Panc1 (cell line): ENCODE data around the gene AAK1. TPM values are rescaled to one million over a fixed set of nuclear protein-coding genes. Genes with fewer than 3 reads are reported as not detected.
A peak's percentile ranks its signal among the peaks of the same experiment; 100 is the strongest.

ENCODE experiments used
- ATAC-seq: fragments of 200-7000 bp; cut with Tn5 transposase; 2 replicates; pipeline ENCODE4 v1.9.1; 2020; ENCODE audit warnings: mild to moderate bottlenecking, moderate library complexity
- Bru-seq: library from RNA; stranded (reverse); fragments of 400-500 nt; gene quantifications from one replicate; lab custom pipeline; 2021; lab: Mats Ljungman, UMichigan
- BruChase-seq, 2 experiments: library from RNA; stranded (reverse); fragments of 400-500 nt; gene quantifications; one replicate each; lab custom pipeline; 2021; lab: Mats Ljungman, UMichigan
- BruUV-seq: library from RNA; stranded (reverse); fragments of 400-500 nt; replicated peaks from 2 replicates; lab custom pipeline; 2021; lab: Mats Ljungman, UMichigan
- CTCF ChIA-PET: fragments of 300-600 bp; sonication (Branson Sonifier 250); formaldehyde crosslinking; loops from one replicate; lab custom pipeline; 2022; ENCODE audit warnings: antibody characterized with exemption; lab: Charles Lee
- POLR2A ChIA-PET: fragments of 300-600 bp; sonication (Branson Sonifier 250); formaldehyde crosslinking; loops from one replicate; lab custom pipeline; 2022; ENCODE audit warnings: antibody characterized with exemption; lab: Charles Lee
- DNase-seq: peaks from one replicate; pipeline ENCODE4 v3.0.0-alpha.2; 2010; ENCODE audit warnings: low read depth, low spot score
- H3K27ac ChIP-seq: 2 replicates; pipeline ENCODE4 v1.5.1; 2011; ENCODE audit warnings: mild to moderate bottlenecking, low read length, inconsistent platforms
- H3K27me3 ChIP-seq: fragments of 200-500 bp; sonication (Bioruptor generic); 2 replicates; pipeline ENCODE4 v1.6.0; 2014; ENCODE audit warnings: low read length, inconsistent platforms; ENCODE audit not compliant: control insufficient read depth, insufficient read depth
- H3K36me3 ChIP-seq: fragments of 200-500 bp; sonication (Bioruptor generic); 2 replicates; pipeline ENCODE4 v1.5.1; 2014; ENCODE audit warnings: inconsistent platforms, mild to moderate bottlenecking, low read length, moderate library complexity; ENCODE audit not compliant: control insufficient read depth, insufficient read depth
- H3K4me1 ChIP-seq: 2 replicates; pipeline ENCODE4 v1.5.1; 2011; ENCODE audit warnings: inconsistent platforms, mild to moderate bottlenecking, low read length, moderate library complexity; ENCODE audit not compliant: control insufficient read depth, insufficient read depth
- H3K4me3 ChIP-seq, 2 experiments: 2 replicates each; pipeline ENCODE4 v1.5.1; 2011 to 2012; ENCODE audit warnings: low read depth in 2 of 2, low read length in 2 of 2, mild to moderate bottlenecking in 2 of 2, inconsistent platforms in 1 of 2, moderate library complexity in 1 of 2
- H3K9me3 ChIP-seq: fragments of 200-500 bp; sonication (Bioruptor generic); 2 replicates; pipeline ENCODE4 v1.5.1; 2014; ENCODE audit warnings: low read depth, mild to moderate bottlenecking, inconsistent platforms, low read length, moderate library complexity; ENCODE audit not compliant: control insufficient read depth, insufficient read depth
- POLR2AphosphoS5 ChIP-seq: IDR thresholded peaks from 2 replicates; pipeline ENCODE4 v1.6.1; 2012; ENCODE audit warnings: mild to moderate bottlenecking, low read depth, low read length, moderate library complexity
- SIN3A ChIP-seq: IDR thresholded peaks from 2 replicates; pipeline ENCODE4 v1.6.1; 2012; ENCODE audit warnings: low read depth, mild to moderate bottlenecking, low read length, moderate library complexity, borderline replicate concordance; ENCODE audit not compliant: insufficient read depth
- in situ Hi-C: cut with HindIII; loops from 2 replicates; pipeline ENCODE4 v1.10.0; 2016; ENCODE audit warnings: low sequenced_read_pairs, low pct_unique_long_range_greater_than_20kb
- intact Hi-C: fragments of 100-400 bp; cut with micrococcal nuclease; formaldehyde crosslinking; loops from one replicate; pipeline ENCODE4 v1.10.0; 2022; ENCODE audit not compliant: unreplicated experiment
- long read RNA-seq: library from polyadenylated mRNA; unstranded; transcript quantifications from one replicate; pipeline ENCODE4 v2.0.0, GENCODE V29; 2021; ENCODE audit not compliant: unreplicated experiment
- polyA plus RNA-seq: library from polyadenylated mRNA; unstranded; fragments of >200 nt; gene quantifications from one replicate; pipeline ENCODE4 v1.2.1, GENCODE V29; 2012; ENCODE audit warnings: missing spikeins; ENCODE audit not compliant: insufficient read length
- total RNA-seq: library from RNA; stranded (reverse); gene quantifications from one replicate; pipeline ENCODE4 v1.2.1, GENCODE V29; 2021; ENCODE audit not compliant: unreplicated experiment
- TF ChIP-seq, protein P1 (sequence below), 2 experiments: IDR thresholded peaks; 2 replicates each; pipeline ENCODE4 v1.6.1; 2011 to 2012; ENCODE audit warnings: low read depth in 2 of 2, control low read depth in 1 of 2, low read length in 1 of 2, mild to moderate bottlenecking in 1 of 2, moderate library complexity in 1 of 2; ENCODE audit not compliant: insufficient read depth in 1 of 2
- TF ChIP-seq, protein P2 (sequence below): fragments of 450-650 bp; IDR thresholded peaks from 2 replicates; pipeline ENCODE4 v1.5.1; 2017; ENCODE audit warnings: mild to moderate bottlenecking

The AAK1 gene
- total RNA-seq (123 TPM), Bru-seq, nascent RNA (percentile 93 among the genes with signal in this experiment), BruChase-seq, experiment 1, labeled RNA remaining after a 2-hour chase (percentile 85 among the genes with signal in this experiment), BruChase-seq, experiment 2, labeled RNA remaining after a 6-hour chase (percentile 88 among the genes with signal in this experiment)
- 35.2 TPM for polyA plus RNA-seq
- long read RNA-seq, transcript AAK1-208 (2 exons, 453 nt) = major isoform, 8 of 58 reads
- long read RNA-seq, partial matches to known transcripts = 0 of 58 reads
- long read RNA-seq, other reads (novel, unspliced or antisense) = 50 of 58 reads

DNA sequence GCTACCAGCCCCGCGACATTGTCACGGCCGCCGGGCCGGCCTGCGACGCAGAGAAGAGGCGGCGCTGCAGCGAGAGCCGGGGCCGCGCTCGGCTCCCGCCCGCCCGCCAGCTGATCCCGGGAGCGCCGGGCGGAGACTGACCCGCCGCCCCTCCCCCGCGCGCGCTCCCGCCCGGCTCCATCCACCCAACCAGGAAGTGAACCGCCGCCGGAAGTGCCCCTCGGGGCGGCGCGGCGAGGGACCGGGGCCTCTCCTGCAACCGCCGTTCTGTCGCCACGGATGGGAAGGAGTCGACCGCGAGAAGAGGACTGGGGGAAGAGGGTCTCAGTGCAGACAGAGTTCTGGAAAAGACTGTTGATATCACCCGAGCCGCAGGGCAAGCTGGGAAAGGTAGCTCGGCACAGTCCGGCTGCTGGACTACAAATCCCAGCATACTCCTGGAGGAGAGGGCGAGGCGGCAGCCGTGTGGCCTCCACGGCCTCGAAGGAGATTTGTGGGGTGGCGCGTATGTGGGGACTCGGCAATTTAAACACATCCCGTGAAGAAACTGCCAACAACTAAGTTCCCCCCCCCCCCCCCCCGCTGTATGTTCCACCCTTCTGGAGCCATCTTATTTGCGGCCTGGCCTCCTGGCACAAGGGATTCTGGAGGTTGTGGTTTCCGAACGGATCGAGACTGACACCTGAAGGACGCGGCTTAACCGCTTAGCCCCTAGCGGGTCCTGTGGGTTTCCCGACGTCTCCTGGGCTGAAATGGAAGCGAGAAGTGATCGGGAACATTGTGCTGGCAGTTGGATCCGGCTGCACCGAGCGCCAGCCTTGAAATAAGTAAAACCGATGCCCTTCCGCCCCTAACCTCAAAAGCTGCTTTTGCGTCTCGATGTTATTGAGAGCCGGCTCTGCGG lies at the start of gene AAK1:
Gene AAK1 (minus strand): TSS at position 138 of the 904 bp plus-strand sequence. CDS start 699 bp downstream, outside the sequence.
- CTCF ChIA-PET = no interaction called here
- intact Hi-C loops (loop anchor here (10.0 kb wide), 1 partner anchor 71 kb away; no protein-coding TSS in a partner anchor), in situ Hi-C loops (no loop called here)

DNA sequence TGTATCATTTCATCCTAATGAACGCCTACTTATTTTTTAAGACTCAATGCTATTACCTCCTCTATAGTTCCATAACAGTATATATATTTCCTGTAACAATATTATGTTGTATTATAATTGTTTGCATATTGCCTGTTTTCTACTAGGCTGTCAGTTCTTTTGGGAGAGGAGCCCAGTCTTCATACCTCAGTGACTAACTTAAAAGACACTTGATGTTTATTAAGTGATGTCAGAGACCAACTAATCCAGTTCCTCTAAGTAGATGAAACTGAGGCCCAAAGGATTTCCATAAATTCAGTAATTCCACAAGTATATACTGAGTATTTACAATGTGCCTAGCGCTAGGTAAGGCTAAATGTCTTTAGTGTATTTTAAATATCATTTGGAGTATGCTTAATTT lies 48.9 kb upstream of the AAK1 start:
- peak overlapping the region; percentile 61; the same call in 1 of the 2 replicates for H3K27ac ChIP-seq
- H3K4me3 ChIP-seq = no peak overlapping the region
- intact Hi-C loops (no loop called here), in situ Hi-C loops (no loop called here)
- TF ChIP-seq, protein P1, sequence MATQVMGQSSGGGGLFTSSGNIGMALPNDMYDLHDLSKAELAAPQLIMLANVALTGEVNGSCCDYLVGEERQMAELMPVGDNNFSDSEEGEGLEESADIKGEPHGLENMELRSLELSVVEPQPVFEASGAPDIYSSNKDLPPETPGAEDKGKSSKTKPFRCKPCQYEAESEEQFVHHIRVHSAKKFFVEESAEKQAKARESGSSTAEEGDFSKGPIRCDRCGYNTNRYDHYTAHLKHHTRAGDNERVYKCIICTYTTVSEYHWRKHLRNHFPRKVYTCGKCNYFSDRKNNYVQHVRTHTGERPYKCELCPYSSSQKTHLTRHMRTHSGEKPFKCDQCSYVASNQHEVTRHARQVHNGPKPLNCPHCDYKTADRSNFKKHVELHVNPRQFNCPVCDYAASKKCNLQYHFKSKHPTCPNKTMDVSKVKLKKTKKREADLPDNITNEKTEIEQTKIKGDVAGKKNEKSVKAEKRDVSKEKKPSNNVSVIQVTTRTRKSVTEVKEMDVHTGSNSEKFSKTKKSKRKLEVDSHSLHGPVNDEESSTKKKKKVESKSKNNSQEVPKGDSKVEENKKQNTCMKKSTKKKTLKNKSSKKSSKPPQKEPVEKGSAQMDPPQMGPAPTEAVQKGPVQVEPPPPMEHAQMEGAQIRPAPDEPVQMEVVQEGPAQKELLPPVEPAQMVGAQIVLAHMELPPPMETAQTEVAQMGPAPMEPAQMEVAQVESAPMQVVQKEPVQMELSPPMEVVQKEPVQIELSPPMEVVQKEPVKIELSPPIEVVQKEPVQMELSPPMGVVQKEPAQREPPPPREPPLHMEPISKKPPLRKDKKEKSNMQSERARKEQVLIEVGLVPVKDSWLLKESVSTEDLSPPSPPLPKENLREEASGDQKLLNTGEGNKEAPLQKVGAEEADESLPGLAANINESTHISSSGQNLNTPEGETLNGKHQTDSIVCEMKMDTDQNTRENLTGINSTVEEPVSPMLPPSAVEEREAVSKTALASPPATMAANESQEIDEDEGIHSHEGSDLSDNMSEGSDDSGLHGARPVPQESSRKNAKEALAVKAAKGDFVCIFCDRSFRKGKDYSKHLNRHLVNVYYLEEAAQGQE (IDR thresholded peaks at IDR 0.05; ENCODE audit: insufficient read depth in 1 of 2, low read depth in 2 of 2, low read length in 1 of 2) = no peak
- TF ChIP-seq SIN3A = no peak
- TF ChIP-seq, protein P2, sequence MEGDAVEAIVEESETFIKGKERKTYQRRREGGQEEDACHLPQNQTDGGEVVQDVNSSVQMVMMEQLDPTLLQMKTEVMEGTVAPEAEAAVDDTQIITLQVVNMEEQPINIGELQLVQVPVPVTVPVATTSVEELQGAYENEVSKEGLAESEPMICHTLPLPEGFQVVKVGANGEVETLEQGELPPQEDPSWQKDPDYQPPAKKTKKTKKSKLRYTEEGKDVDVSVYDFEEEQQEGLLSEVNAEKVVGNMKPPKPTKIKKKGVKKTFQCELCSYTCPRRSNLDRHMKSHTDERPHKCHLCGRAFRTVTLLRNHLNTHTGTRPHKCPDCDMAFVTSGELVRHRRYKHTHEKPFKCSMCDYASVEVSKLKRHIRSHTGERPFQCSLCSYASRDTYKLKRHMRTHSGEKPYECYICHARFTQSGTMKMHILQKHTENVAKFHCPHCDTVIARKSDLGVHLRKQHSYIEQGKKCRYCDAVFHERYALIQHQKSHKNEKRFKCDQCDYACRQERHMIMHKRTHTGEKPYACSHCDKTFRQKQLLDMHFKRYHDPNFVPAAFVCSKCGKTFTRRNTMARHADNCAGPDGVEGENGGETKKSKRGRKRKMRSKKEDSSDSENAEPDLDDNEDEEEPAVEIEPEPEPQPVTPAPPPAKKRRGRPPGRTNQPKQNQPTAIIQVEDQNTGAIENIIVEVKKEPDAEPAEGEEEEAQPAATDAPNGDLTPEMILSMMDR = no peak
- no peak for TF ChIP-seq POLR2AphosphoS5
- ChIA-PET CTCF (no interaction called here), POLR2A (no interaction called here)
- no peak for ATAC-seq
- no peaks in the 10 kb centered on the region for H3K9me3 ChIP-seq
- BruUV-seq = no TSS peak
- no peak for DNase-seq
- no peaks in the 10 kb centered on the region for H3K36me3 ChIP-seq
- H3K27me3 ChIP-seq = no peaks in the 10 kb centered on the region
- peaks cover 35% of the 10 kb centered on the region for H3K4me1 ChIP-seq

More for the DNA sequence above, at the start of gene AAK1:
- peak within 1 kb of the TSS; percentile 60 to 79 for H3K4me3 ChIP-seq
- peak; percentile 92 for ATAC-seq
- no peaks in the 10 kb centered on the region for H3K27me3 ChIP-seq
- POLR2A ChIA-PET = interaction anchor here (0.7 kb wide), 1 partner anchor 30 kb away, joined by 3 read pairs; no protein-coding TSS in a partner anchor
- TF ChIP-seq SIN3A = peak; percentile 14; the same call in 1 of the 2 replicates
- peak; percentile 78 for TF ChIP-seq POLR2AphosphoS5
- TF ChIP-seq, protein P2 = no peak
- BruUV-seq = no TSS peak
- no peaks in the 10 kb centered on the region for H3K9me3 ChIP-seq
- peak within 1 kb of the TSS; percentile 97 for H3K27ac ChIP-seq
- H3K4me1 ChIP-seq = peaks cover 49% of the 10 kb centered on the region
- no peaks in the 10 kb centered on the region for H3K36me3 ChIP-seq
- peak; percentile 75 for DNase-seq
